Loucy (cell line): Measurements from ENCODE around the gene DLG1.

Source experiments
- H2AFZ ChIP-seq: fragments of 200-600 bp; sonication (generic); 2 replicates; pipeline ENCODE4 v1.6.0; 2016; ENCODE audit warnings: antibody characterized with exemption, mild to moderate bottlenecking, low read length, moderate library complexity
- H3F3A ChIP-seq: fragments of 200-600 bp; 2 replicates; pipeline ENCODE4 v1.6.0; 2016; ENCODE audit warnings: antibody characterized with exemption, low read depth, mild to moderate bottlenecking
- H3K27me3 ChIP-seq: fragments of 200-600 bp; sonication (generic); 2 replicates; pipeline ENCODE4 v1.6.1; 2014; ENCODE audit warnings: low read length, mild to moderate bottlenecking; ENCODE audit not compliant: insufficient read depth, poor library complexity, severe bottlenecking
- H3K36me3 ChIP-seq: fragments of 200-600 bp; sonication (generic); 2 replicates; pipeline ENCODE4 v1.6.1; 2016; ENCODE audit warnings: low read length; ENCODE audit not compliant: insufficient read depth
- H3K4me1 ChIP-seq: fragments of 200-600 bp; sonication (generic); 2 replicates; pipeline ENCODE4 v1.5.1; 2014; ENCODE audit warnings: low read length, mild to moderate bottlenecking; ENCODE audit not compliant: insufficient read depth, poor library complexity, severe bottlenecking
- H3K4me2 ChIP-seq: fragments of 200-600 bp; sonication (generic); 2 replicates; pipeline ENCODE4 v1.6.0; 2014; ENCODE audit warnings: antibody characterized with exemption, low read length, low read depth, mild to moderate bottlenecking; ENCODE audit not compliant: poor library complexity, severe bottlenecking
- H3K4me3 ChIP-seq: fragments of 200-600 bp; sonication (generic); 2 replicates; pipeline ENCODE4 v1.5.1; 2014; ENCODE audit warnings: low read length, mild to moderate bottlenecking, mixed read lengths; ENCODE audit not compliant: poor library complexity, severe bottlenecking
- H3K79me2 ChIP-seq: fragments of 200-600 bp; sonication (generic); 2 replicates; pipeline ENCODE4 v1.6.1; 2014; ENCODE audit warnings: low read length; ENCODE audit not compliant: insufficient read depth
- H3K9ac ChIP-seq: fragments of 200-600 bp; sonication (generic); 2 replicates; pipeline ENCODE4 v1.6.0; 2014; ENCODE audit warnings: mild to moderate bottlenecking, low read depth, low read length, moderate library complexity; ENCODE audit not compliant: poor library complexity, severe bottlenecking
- H3K9me2 ChIP-seq: fragments of 200-600 bp; sonication (generic); replicated peaks from 2 replicates; pipeline ENCODE4 v1.6.1; 2016; ENCODE audit warnings: low read depth, low read length, mixed read lengths
- H3K9me3 ChIP-seq: fragments of 200-600 bp; sonication (generic); 2 replicates; pipeline ENCODE4 v1.6.1; 2014; ENCODE audit warnings: mild to moderate bottlenecking, antibody characterized with exemption, low read length, low read depth; ENCODE audit not compliant: insufficient read depth
- H4K20me1 ChIP-seq: fragments of 200-600 bp; sonication (generic); 2 replicates; pipeline ENCODE4 v1.6.0; 2014; ENCODE audit warnings: antibody characterized with exemption, low read length, mild to moderate bottlenecking; ENCODE audit not compliant: insufficient read depth, poor library complexity, severe bottlenecking
- EZH2phosphoT487 ChIP-seq: fragments of 200-600 bp; IDR thresholded peaks from 2 replicates; pipeline ENCODE4 v1.6.1; 2018; ENCODE audit warnings: antibody characterized with exemption, mild to moderate bottlenecking, moderate library complexity, borderline replicate concordance
- TF ChIP-seq, protein P1 (sequence below): fragments of 200-600 bp; sonication (generic); conservative IDR thresholded peaks from 2 replicates; pipeline ENCODE4 v1.5.1; 2014; ENCODE audit warnings: mild to moderate bottlenecking, antibody characterized with exemption, low read length

Gene DLG1

GRCh38 chr3:197226179-197226578 is 72.2 kb downstream of the DLG1 start:
- H3K9me3 ChIP-seq, result no peaks in the 10 kb centered on the region
- peaks cover 96% of the 10 kb centered on the region for H3K79me2 ChIP-seq
- H3K9ac ChIP-seq, result no peak overlapping the region
- no peak overlapping the region for H2AFZ ChIP-seq
- peaks cover 6% of the 10 kb centered on the region; the same call in 1 of the 2 replicates for H3K36me3 ChIP-seq
- no peaks in the 10 kb centered on the region for H3K27me3 ChIP-seq
- H3K4me2 ChIP-seq, result no peak overlapping the region
- no peak for TF ChIP-seq EZH2phosphoT487
- TF ChIP-seq, protein P1, sequence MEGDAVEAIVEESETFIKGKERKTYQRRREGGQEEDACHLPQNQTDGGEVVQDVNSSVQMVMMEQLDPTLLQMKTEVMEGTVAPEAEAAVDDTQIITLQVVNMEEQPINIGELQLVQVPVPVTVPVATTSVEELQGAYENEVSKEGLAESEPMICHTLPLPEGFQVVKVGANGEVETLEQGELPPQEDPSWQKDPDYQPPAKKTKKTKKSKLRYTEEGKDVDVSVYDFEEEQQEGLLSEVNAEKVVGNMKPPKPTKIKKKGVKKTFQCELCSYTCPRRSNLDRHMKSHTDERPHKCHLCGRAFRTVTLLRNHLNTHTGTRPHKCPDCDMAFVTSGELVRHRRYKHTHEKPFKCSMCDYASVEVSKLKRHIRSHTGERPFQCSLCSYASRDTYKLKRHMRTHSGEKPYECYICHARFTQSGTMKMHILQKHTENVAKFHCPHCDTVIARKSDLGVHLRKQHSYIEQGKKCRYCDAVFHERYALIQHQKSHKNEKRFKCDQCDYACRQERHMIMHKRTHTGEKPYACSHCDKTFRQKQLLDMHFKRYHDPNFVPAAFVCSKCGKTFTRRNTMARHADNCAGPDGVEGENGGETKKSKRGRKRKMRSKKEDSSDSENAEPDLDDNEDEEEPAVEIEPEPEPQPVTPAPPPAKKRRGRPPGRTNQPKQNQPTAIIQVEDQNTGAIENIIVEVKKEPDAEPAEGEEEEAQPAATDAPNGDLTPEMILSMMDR, result no peak
- no peaks in the 10 kb centered on the region for H3F3A ChIP-seq
- no peaks in the 10 kb centered on the region for H3K4me1 ChIP-seq
- H3K9me2 ChIP-seq, result no peaks in the 10 kb centered on the region
- H3K4me3 ChIP-seq, result no peak overlapping the region
- peaks cover 57% of the 10 kb centered on the region for H4K20me1 ChIP-seq

DNA sequence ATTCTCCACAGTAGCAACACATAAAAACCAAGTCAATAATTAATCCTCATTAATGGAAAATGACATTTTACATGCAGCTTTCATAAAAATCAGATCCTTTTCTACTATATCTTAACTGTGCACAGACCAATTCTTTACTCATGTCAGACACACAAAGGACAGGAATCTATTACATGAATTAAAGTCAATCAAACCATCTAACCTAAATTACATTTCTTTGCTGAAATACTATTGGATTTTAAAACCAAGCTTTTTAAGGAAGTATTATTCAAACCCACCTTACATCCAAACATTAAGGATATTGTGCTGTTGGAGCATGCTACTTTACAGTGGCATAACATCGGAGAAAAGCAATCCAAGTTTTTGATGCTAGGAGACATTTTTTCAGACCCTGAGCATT is 72.8 kb downstream of the DLG1 start:
- no peak overlapping the region for H3K4me2 ChIP-seq
- peaks cover 96% of the 10 kb centered on the region for H3K79me2 ChIP-seq
- H4K20me1 ChIP-seq, result peaks cover 59% of the 10 kb centered on the region
- H2AFZ ChIP-seq, result no peak overlapping the region
- no peak overlapping the region for H3K9ac ChIP-seq
- no peaks in the 10 kb centered on the region for H3K9me3 ChIP-seq
- H3K36me3 ChIP-seq, result 0 out of 2 replicates have a peak, but pooled peaks cover 3% of the 10 kb centered on the region
- no peaks in the 10 kb centered on the region for H3K27me3 ChIP-seq
- H3K4me1 ChIP-seq, result no peaks in the 10 kb centered on the region
- TF ChIP-seq, protein P1, result no peak
- no peak for TF ChIP-seq EZH2phosphoT487
- no peaks in the 10 kb centered on the region for H3K9me2 ChIP-seq
- H3F3A ChIP-seq, result no peaks in the 10 kb centered on the region
- H3K4me3 ChIP-seq, result no peak overlapping the region

- no peaks in the 10 kb centered on the region for H3K4me1 ChIP-seq
- H3K79me2 ChIP-seq, result peaks cover 96% of the 10 kb centered on the region
- no peak overlapping the region for H3K9ac ChIP-seq
- H3K36me3 ChIP-seq, result no peaks in the 10 kb centered on the region
- H3F3A ChIP-seq, result no peaks in the 10 kb centered on the region
- H3K9me3 ChIP-seq, result no peaks in the 10 kb centered on the region
- peaks cover 60% of the 10 kb centered on the region for H4K20me1 ChIP-seq
- H3K9me2 ChIP-seq, result no peaks in the 10 kb centered on the region
- no peak overlapping the region for H3K4me2 ChIP-seq
- no peaks in the 10 kb centered on the region for H3K27me3 ChIP-seq
- no peak overlapping the region for H3K4me3 ChIP-seq
- TF ChIP-seq, protein P1, result peak; percentile 78
- TF ChIP-seq EZH2phosphoT487, result no peak
- H2AFZ ChIP-seq, result no peak overlapping the region
Measured at GRCh38 chr3:197224034-197224444, 74.4 kb downstream of the DLG1 start.
